Osteoblast (primary cell): ENCODE results near the gene EHF. TPM values are rescaled to one million over a fixed set of nuclear protein-coding genes. Genes with fewer than 3 reads are reported as not detected.
"Not testable (repeated sequence)": the region's sequence is repeated elsewhere in the genome, so short reads cannot be mapped to it uniquely, and the experiment has no call there.

ENCODE experiments used
- DNase-seq: peaks from one replicate; pipeline ENCODE4 v3.0.0; 2011; ENCODE audit warnings: low spot score, mixed read lengths; ENCODE audit not compliant: insufficient read length; ENCODE audit errors: missing footprints
- H2AFZ ChIP-seq: 2 replicates; pipeline ENCODE4 v1.6.0; 2011; ENCODE audit warnings: mild to moderate bottlenecking, low read length
- H3K27ac ChIP-seq: 2 replicates; pipeline ENCODE4 v1.5.1; 2011; ENCODE audit warnings: mild to moderate bottlenecking, low read depth, low read length, moderate library complexity
- H3K27me3 ChIP-seq: 2 replicates; pipeline ENCODE4 v1.6.0; 2012; ENCODE audit warnings: mild to moderate bottlenecking, control low read depth, inconsistent platforms, low read length, moderate library complexity; ENCODE audit not compliant: insufficient read depth
- H3K36me3 ChIP-seq: 2 replicates; pipeline ENCODE4 v1.5.1; 2011; ENCODE audit warnings: mild to moderate bottlenecking, low read length, control low read depth, moderate library complexity; ENCODE audit not compliant: insufficient read depth
- H3K4me1 ChIP-seq: 2 replicates; pipeline ENCODE4 v1.5.1; 2011; ENCODE audit warnings: mild to moderate bottlenecking, low read length, control low read depth, moderate library complexity; ENCODE audit not compliant: insufficient read depth
- H3K4me2 ChIP-seq: 2 replicates; pipeline ENCODE4 v1.6.0; 2011; ENCODE audit warnings: mild to moderate bottlenecking, low read length; ENCODE audit not compliant: insufficient read depth
- H3K4me3 ChIP-seq: fragments of 200-600 bp; sonication (generic); 3 replicates; pipeline ENCODE4 v1.5.1; 2012; ENCODE audit warnings: mild to moderate bottlenecking, low read length, inconsistent platforms; ENCODE audit not compliant: insufficient read depth
- H3K79me2 ChIP-seq: 2 replicates; pipeline ENCODE4 v1.6.0; 2012; ENCODE audit warnings: mild to moderate bottlenecking, low read length, control low read depth, inconsistent platforms; ENCODE audit not compliant: insufficient read depth
- H3K9me3 ChIP-seq: 2 replicates; pipeline ENCODE4 v1.5.1; 2011; ENCODE audit warnings: low read depth, low read length, control low read depth
- H4K20me1 ChIP-seq: 2 replicates; pipeline ENCODE4 v1.6.0; 2012; ENCODE audit warnings: mild to moderate bottlenecking, low read length, control low read depth; ENCODE audit not compliant: insufficient read depth
- CTCF ChIP-seq: IDR thresholded peaks from 2 replicates; pipeline ENCODE4 v1.5.1; 2011; ENCODE audit warnings: mild to moderate bottlenecking, low read depth, low read length, moderate library complexity; ENCODE audit errors: extremely low read depth
- total RNA-seq: library from RNA; depleted of rRNA; stranded (reverse); fragments of >200 nt; gene quantifications from 2 replicates; pipeline ENCODE4 v1.2.3, GENCODE V29; 2012

Gene EHF
- total RNA-seq, 1 donor: not detected

- DNase-seq: no peak
- H4K20me1 ChIP-seq: no peaks in the 10 kb centered on the region
- no peak overlapping the region for H3K4me3 ChIP-seq
- H3K36me3 ChIP-seq: no peaks in the 10 kb centered on the region
- peaks cover 13% of the 10 kb centered on the region for H3K4me1 ChIP-seq
- H3K79me2 ChIP-seq: no peaks in the 10 kb centered on the region
- H3K27me3 ChIP-seq: no peaks in the 10 kb centered on the region
- H3K27ac ChIP-seq: no peak overlapping the region
- TF ChIP-seq CTCF: no peak
- no peaks in the 10 kb centered on the region for H3K9me3 ChIP-seq
- H2AFZ ChIP-seq: no peak overlapping the region
- no peak overlapping the region for H3K4me2 ChIP-seq
Measured at GRCh38 chr11:34683396-34683795, 62.5 kb downstream of the EHF start.

GRCh38 chr11:34685864-34686263 is 65.0 kb downstream of the EHF start:
- no peaks in the 10 kb centered on the region for H3K79me2 ChIP-seq
- peaks cover 13% of the 10 kb centered on the region for H3K4me1 ChIP-seq
- H3K4me3 ChIP-seq: no peak overlapping the region
- H3K27me3 ChIP-seq: no peaks in the 10 kb centered on the region
- H3K27ac ChIP-seq: no peak overlapping the region
- no peak for TF ChIP-seq CTCF
- no peak overlapping the region for H3K4me2 ChIP-seq
- no peaks in the 10 kb centered on the region for H3K9me3 ChIP-seq
- no peak for DNase-seq
- no peaks in the 10 kb centered on the region for H4K20me1 ChIP-seq
- H2AFZ ChIP-seq: no peak overlapping the region
- no peaks in the 10 kb centered on the region for H3K36me3 ChIP-seq

DNA sequence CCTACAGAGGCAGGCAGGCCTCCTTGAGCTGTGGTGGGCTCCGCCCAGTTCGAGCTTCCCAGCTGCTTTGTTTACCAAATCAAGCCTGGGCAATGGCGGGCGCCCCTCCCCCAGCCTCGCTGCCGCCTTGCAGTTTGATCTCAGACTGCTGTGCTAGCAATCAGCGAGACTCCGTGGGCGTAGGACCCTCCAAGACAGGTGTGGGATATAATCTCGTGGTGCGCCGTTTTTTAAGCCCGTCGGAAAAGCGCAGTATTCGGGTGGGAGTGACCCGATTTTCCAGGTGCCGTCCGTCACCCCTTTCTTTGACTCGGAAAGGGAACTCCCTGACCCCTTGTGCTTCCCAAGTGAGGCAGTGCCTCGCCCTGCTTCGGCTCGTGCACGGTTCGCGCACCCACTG is 71.4 kb downstream of the EHF start:
- H3K9me3 ChIP-seq, H3K4me1 ChIP-seq, H2AFZ ChIP-seq, H3K27ac ChIP-seq, DNase-seq, H3K4me2 ChIP-seq, H3K4me3 ChIP-seq, H3K36me3 ChIP-seq, H4K20me1 ChIP-seq, H3K79me2 ChIP-seq: not testable (repeated sequence)
- peaks cover 10% of the 10 kb centered on the region for H3K27me3 ChIP-seq

GRCh38 chr11:34696862-34697261 is 76.0 kb downstream of the EHF start:
- Histone ChIP-seq H3K27ac (no peak overlapping the region), H3K4me1 (no peaks in the 10 kb centered on the region), H3K79me2 (no peaks in the 10 kb centered on the region), H3K9me3 (peaks cover 2% of the 10 kb centered on the region), H2AFZ (no peak overlapping the region), H3K4me3 (no peak overlapping the region), H3K4me2 (no peak overlapping the region), H3K36me3 (no peaks in the 10 kb centered on the region), H4K20me1 (no peaks in the 10 kb centered on the region), H3K27me3 (peaks cover 13% of the 10 kb centered on the region)
- no peak for TF ChIP-seq CTCF
- no peak for DNase-seq
